ENCODE results near the gene GDF2.

GDF2 gene

DNA sequence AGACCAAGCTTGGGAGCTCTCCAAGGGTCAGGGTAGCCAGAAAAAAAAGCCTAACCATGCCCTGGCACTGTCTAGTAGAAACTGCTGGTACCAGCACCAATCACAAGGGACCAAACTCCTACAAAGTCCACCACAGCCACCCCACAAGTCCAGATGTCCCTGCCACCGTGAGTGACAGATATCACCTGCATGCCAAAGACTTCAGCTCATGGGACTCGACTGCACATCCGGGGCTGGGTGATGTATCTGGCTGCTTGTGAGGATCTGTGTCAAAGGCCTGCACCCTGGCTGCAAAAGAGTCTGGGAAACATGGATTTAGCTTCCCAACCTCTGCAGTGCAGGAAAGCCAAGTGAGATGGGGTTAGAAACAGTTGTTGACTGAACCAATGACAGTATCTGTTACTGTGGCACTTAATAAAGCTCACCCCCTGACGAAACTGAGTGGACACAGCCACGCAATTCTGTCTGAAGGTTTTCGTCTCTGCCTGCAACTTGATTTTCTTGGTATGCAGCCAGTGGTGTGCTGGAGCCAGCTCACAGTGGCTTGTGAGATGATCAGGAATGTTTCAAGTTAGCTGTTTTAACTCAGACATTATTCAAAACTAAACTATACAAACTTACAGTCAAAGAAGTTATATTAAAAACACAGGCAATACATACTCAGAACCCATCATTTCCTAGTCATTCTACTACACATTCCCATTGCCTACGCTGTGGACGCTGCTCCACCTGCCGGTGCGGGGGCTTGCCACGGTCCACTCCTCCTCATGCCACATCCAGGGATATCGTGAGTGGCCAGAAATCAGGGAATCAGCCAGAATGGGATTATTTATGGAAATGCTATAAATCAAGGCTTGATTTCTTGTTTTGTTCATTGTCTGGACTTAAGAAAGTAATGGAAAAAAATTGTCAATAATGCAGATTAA, 52.6 kb downstream of the GDF2 start:
- no peak for TF ChIP-seq CTCF (IDR thresholded peaks at IDR 0.05; ENCODE audit: borderline replicate concordance, insufficient read depth, low read depth, low read length)

DNA sequence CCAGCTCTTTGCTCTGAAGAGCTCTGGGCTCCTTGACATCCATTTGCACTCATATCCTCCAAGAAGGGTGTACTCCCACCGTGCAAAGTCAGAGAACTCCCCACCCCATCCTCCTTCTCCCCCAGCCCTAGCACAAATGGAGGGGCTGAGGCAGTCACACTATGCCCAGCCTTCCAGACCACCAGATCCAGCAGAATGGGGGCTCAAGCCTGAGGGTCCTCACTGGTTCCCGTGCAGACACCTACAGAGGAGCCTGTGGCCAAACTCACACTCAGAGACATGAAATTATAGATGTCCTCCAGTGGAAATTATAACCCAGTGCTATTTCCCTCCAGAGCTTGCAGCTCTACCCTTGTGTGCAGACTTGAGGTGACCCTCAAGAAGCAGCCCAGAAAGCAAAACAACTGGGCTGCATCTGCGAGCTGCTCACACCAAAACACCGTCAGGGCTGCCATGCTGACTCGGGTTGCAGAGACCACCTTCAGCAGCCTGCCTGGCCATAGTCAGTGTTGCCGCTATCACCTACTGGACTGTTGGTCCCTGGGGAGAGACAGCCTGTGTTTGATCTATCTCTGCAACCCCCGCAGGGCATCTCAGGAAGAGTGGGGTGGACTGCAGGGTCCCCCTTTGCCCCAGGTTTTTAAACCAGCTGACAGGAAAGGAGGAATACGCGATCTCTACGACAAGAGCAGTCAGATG, 54.4 kb downstream of the GDF2 start:
- TF ChIP-seq CTCF (IDR thresholded peaks at IDR 0.05; ENCODE audit: borderline replicate concordance, insufficient read depth, low read depth, low read length) = no peak
- H3K4me3 ChIP-seq (ENCODE audit: low read depth, low read length) = no peak overlapping the region

More for the DNA sequence above, 52.6 kb downstream of the GDF2 start:
- no peak overlapping the region for H3K4me3 ChIP-seq (ENCODE audit: low read depth, low read length)
